ENCODE measurements around the gene PRSS27.
"Not testable (repeated sequence)": the region's sequence is repeated elsewhere in the genome, so short reads cannot be mapped to it uniquely, and the experiment has no call there.

Gene PRSS27

DNA sequence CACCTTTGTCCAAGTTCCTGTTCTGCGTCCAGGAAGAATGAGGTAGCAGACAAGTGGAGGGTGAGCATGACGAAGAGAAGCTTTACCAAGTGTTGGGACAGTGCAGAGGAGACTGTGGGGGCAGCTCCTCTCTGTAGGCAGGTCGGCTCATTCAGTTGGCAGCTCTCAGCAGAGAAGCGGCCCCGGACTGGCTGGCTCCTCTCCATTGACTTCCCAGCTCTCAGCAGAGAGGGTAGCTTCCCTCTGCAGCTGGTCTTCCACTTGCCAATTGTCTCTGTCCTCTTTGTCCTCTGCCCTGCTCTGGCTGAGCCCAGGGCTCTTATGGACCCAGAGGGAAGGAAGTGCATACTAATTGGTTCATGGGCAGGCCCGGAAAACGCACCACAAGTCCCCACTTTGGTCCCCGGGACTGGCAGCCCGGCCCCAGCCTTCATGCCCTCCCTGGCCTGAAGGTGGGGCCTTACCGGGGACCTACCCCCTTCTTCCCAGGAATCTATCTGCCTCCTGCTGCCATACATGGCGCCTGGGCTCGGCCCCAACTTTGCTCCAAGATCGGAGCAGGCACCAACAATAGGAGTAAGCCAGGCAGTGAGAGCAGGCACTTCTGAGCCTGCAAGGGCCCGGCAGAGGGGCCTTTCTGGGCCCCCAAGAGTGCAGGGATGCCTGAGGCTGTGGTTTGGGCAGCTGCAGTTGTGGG, 27.6 kb downstream of the PRSS27 start:
- no peak for DNase-seq

DNA sequence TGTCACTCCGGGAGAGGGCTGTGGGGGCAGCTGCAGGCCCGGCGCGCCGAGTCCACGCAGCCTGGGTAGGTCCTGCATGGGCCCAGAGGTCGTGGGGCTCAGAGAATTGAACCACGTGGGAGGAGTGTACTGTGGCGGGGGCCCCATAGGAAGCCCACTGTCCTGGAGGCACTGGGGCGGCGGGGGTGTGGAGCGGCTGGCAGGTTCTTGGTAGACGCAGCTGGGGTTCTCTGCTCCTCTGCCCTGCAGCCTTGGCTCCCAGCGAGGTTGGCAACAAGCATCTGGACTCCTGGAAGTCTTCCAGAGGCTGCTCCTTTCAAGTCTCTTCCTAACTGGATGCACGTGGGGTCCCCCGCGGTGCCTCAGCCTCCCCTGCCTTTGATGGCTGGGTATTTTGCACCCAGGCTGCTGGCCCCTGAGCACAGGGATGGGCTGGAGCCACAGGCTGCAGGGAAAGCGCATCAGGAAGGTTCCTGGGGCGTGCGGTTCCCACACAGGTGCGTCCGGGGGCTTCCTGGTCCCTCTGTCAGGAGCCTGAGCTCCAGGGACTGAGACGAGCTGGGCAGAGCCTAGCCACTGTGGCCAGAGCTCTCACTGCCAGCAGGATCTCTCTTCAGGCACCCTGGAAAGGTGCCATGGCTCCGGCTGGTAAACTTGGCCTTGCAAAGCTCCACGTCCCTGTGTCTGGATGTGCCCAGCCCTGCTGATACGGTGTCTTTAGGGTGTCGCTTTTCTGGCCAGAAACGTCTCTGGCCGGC, 28.4 kb downstream of the PRSS27 start:
- DNase-seq = no peak

DNA sequence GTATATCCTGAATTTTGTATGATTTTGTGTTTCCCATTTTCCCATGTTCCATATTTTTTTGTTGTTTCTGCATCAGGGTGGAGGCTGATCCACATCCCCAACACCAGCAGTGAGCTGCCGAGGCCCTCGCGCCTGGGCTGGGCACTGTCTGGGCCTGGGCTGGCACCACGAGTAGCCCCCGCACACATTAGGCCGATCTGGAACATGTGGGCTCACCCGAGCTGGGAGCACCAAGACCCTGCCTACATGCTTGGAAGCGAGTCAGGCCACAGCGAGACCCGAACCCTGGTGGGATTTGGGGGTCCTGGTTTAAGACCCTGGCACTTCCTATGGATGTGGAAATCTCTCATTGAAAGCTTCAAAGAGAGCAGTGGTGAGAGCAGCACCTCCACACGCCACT, 29.2 kb downstream of the PRSS27 start:
- no peak for DNase-seq

DNA sequence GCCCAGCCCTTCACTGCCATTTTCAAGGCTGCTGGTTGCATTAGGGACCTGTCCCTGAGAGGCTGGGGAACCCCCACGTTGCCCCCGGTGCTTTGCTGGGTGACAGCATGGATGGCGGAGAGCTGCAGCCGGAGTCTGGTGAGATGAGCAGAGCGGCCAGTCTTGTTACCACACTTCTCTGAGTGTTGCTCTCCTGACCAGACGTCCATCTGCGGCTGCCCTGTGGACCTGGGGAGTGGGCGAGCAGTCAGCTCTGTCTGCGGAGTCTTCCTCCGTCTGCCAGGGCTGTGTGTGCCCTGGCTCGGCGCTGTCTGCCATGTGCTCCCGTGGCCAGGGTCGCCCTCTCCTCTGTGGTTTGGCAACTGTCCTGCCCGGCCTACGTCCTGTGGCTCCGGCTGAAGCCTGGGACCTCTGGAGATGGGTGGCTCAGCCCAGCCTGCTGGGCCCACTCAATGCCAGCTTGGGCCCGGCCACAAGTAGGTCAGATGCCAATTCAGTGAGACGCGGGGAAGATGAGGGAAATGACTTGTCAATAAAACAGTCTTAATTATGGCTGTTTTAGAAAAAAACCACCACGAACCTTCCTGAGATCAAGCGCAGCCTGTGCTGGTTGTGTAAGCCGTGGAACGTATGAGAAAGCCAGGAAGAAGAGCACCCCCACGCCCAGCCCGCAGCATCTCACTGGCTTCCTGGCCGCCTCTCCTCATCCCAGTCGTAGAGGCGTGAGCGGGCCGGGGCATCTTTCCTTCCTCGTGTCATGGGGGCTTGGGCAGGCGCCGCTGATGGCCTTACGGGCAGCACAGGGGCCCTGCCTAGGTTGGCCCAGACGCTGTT, 29.8 kb downstream of the PRSS27 start:
- no peak for DNase-seq

DNA sequence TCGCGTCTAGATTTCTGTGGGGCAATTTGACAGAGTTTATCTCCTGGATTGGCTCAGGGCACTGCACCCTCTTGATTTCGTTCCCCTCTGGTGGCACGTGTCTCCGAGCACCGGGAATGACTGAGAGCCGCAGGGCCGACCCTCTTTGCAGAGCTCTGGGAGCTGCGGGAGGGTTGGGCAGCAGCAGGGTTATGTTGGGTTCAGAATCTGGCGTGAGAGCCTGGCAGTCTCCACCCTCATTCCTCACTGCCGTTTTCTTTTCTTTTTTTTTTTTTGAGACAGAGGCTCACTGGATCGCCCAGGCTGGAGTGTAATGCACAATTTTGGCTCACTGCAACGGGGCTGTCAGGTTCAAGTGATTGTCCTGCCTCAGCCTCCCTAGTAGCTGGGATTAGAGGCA, 30.6 kb downstream of the PRSS27 start:
- DNase-seq = not testable (repeated sequence)

DNA sequence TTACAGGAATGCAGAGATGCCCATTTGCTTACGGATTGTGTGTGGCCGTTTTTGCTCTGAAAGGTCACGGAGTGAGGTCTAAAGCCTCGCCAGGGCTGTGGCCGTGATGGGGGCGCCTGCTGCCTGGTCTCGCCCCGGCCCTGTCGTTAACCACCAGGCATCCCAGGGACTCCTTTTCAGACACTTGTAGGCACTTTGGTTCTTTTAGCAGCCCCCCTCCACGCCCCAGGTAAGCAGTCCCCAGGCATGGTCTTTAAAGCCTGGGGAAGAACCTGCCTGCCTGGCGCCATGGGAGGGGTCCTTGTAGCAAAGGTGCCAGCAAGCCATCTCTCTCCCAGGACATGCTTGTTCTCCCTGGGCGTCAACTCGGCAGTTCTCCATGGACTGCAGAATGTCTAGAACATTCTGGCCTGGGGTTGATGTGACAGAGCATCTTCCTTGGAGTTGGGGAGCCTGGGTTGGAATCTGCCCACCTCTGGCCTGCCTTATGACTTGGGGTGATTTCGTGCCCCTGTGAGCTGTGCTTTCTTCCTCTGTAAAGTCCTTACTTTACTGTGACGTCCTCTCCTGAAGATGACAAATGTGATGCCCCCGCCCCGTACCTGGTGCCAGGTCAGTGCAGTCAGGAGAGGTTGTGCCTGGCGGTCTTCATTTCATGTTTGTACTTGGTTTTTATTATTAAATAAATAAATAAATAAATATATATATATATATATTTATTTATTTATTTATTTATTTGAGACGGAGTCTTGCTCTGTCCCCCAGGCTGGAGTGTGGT, 32.3 kb downstream of the PRSS27 start:
- no peak for DNase-seq

DNA sequence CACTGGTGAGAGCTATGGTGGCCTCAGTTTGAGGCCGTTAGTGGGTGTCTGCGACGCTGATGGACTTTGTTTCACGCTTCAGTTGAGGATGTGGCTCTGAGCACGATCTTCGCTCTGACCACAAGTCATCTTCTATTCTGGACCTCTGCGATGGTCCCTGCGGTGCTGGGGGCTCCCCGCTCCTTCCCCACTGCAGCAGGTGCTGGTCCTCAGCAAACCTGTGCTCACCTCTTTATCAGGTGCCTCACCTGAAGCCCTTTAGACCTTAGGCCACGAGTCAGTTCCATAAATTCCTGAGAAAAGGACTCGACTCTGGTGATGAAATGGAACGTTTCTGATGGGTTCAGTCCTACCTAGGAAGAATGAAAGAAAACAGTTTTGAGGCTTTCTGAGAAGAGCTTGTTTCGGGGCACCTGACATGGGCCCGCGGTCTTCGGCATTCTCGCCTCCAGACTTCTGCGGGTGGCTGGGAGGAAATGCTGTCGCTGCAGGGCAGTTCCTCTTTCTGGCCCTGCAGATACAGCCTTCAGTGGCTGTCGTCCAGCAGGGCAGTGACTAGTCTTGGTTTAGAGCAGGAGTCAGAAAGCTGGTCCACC, 33.0 kb downstream of the PRSS27 start:
- no peak for DNase-seq

DNA sequence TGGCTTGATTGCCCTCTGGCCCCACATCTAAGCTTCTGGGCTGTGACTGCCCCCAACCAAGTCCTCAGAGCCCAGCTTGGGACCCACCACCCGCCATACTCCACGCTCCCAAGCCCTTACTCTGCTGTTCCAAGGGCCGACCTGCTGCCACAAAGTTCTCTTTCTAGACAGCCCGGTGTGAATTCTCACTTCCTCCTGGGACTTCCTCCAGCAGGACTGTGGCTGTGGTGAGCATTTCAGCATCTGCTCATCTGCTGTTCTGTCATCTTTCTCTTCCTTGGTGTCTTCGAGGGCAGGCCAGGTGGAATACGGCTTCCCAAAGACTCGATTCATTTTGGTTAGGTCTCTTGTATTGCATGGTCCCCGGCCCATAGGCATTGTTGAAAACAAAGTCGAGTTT, 33.9 kb downstream of the PRSS27 start:
- DNase-seq = not testable (repeated sequence)

DNA sequence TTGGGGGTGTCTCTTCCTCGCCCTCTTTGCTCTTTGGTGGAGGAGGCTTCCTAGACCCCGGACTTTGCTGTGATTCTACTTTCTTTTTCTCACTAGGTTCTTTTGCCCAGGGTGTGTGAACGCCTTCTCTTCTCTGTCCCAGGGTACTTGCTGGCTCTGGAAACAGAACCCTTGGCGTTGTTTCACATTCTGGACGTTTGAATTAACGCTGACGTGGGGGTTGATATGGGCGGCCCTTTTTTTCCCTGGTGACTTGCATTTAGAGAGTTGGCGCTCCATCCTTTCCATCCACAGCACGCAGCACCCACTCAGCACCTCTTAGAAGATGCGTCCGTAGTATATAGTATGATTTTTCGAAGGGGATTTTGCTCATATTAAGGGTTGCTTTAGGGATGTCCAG, 37.0 kb downstream of the PRSS27 start:
- DNase-seq = not testable (repeated sequence)

DNA sequence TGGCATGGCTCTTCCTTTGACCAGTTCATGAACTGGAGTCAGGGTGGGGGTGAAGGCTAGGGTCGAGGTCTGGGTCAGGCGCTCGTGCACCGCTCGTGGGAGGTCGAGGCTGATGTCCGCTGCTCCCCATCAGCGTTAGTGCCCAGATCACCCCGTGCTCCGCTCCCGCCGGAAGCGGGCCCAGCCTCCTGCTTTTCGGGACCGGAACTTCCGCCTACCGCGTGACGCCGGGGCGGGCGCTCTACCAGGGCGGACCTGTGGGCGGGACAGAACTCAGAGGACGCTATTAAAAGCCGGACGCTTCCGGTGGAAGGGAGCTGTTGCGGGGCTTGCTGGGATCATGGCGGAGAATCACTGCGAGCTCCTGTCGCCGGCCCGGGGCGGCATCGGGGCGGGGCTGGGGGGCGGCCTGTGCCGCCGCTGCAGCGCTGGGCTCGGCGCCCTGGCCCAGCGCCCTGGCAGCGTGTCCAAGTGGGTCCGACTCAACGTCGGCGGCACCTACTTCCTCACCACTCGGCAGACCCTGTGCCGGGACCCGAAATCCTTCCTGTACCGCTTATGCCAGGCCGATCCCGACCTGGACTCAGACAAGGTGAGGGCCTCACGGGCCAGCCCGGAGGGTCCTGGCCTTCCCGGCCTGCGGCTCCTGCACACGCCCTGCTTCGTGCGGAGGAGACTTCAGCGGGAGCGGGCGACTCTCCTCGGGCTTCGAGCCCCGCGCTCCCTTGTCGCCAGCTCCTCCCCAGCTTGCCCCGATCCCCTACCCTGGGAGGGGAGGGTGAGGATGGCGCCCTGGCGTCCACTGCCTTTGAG, 37.6 kb downstream of the PRSS27 start, which contains the start of gene KCTD5:
Gene KCTD5, plus strand, starts transcription at position 315 of the 813 bp plus-strand sequence. Its CDS starts 26 bp downstream, at position 341.
- DNase-seq = peak; percentile 82

DNA sequence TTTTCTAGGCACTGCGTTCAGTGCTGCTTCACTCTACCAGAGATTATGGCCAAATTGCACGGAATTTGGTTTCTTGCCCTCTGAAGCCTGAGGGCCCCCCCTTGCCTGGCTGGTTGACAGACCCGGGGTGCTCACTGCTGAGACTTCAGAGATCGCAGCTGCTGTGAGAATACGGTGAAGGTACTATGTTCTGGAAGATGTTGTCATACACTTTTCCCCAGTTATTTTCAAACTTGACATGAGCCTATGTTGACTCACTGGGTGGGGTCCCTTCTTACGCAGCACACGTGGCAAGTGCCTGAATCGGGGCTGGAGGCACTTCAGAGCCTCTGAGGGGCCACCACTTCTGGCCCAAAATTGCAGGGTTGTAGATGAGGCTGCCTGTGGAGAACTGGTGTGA, 39.7 kb downstream of the PRSS27 start:
- not testable (repeated sequence) for DNase-seq

DNA sequence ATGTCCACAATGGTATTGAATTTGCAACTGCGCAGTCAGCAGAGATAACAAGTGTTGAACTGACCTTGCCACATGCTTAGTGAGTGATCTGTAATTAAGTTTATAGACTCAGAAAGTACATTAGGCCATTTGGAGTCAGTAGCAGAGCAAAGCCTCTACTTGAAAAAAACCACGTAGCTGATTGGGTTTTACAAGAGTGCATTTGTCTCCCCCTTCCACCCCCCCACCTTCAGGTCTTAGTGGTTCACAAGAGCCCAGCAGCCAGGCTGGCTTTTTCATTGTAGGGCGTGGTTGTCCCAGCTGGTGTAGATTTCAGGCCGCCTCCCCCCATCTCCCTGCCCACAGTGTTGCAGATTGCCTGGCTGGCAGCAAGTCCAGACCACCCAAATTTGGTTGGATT, 40.1 kb downstream of the PRSS27 start:
- DNase-seq = not testable (repeated sequence)

DNA sequence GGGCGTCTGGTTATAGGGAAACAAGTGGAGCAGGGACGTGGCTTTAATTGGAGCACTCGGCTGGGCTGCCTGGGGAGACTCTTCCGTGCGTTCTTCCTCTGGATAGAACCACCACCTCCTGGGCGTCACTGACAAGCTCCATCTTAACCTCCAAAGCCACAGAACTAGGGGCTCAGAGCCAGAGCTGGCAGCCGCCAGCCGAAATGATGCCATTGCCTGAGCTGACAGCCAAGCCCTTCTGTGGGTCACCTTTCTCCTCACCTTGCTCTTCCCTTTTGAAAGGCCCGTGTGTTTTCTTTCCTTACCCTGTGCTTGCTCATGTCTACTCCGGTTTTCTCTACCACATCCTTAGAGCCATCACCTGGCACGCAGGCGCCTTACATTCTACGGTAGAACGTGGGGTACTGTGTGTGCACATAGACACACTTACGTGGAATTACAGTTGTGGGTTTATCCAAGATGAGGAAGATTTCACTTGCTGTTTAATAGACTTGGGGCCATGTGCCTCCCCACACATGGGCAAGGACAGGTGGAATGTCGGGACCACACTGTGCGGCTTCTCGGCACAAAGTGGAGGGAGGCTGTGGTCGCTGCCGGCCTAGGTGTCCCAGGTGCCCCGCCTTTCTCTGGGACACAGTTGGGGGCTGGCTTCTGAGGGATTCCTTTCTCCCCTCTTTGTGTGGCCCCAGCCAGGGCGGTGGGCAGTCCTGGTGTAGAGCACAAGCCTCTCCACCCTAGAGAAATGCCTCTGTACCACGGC, 41.6 kb downstream of the PRSS27 start:
- DNase-seq = not testable (repeated sequence)

DNA sequence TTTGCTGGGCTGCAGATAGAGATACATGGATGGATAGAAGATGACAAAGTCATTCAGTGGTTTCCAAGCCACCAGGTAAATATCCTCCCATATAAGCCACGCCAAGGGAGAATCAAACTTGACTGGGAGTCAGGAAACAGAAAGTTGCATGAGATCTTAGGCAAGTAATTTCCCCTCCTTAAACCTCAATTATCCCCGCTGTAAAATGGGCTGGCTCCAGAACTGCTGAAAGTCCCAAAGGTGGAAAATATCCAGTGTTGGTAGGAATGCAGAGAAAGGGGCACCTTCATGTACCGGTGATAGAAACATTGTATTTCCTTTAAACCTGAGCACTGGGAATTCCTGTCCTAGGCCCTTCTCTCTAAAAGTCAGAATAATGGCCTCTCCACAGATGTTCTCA, 43.1 kb downstream of the PRSS27 start:
- DNase-seq = not testable (repeated sequence)

DNA sequence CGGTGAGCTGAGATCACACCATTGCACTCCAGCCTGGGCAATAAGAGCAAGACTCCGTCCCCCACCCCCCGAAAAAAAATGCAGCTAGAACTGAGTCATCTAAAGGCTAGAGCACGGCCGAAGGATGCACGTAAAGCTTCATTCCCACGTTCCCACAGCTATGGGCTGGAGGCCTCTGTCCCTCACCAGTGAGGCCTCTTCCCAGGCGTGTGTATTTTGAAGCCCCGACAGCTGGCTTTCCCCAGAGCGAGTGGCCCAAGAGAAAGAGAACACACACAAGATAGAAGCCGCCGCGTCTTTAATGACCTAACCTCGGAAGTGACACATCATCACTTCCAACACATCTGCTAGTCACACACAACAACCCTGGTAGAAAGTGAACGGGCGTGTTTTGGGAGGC, 44.3 kb downstream of the PRSS27 start:
- no peak for DNase-seq

DNA sequence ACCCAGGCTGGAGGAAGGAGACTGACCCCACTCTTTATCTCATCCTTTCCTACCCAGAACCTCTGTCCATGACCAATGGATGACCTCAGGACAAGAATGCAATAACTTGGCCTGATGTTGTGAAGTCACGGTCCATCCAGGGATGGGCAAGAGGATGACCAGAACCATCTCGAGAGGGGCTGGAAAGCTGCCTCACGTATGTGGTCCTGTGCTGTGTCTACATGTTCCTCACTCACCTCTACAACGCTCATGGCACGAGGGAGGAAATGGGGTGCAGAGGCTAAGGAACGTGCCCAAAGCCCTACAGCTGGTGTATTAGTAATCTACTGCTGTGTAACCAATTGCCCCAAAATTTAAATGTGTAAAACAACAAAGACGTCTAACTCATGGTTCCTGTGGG, 45.0 kb downstream of the PRSS27 start:
- DNase-seq = no peak

DNA sequence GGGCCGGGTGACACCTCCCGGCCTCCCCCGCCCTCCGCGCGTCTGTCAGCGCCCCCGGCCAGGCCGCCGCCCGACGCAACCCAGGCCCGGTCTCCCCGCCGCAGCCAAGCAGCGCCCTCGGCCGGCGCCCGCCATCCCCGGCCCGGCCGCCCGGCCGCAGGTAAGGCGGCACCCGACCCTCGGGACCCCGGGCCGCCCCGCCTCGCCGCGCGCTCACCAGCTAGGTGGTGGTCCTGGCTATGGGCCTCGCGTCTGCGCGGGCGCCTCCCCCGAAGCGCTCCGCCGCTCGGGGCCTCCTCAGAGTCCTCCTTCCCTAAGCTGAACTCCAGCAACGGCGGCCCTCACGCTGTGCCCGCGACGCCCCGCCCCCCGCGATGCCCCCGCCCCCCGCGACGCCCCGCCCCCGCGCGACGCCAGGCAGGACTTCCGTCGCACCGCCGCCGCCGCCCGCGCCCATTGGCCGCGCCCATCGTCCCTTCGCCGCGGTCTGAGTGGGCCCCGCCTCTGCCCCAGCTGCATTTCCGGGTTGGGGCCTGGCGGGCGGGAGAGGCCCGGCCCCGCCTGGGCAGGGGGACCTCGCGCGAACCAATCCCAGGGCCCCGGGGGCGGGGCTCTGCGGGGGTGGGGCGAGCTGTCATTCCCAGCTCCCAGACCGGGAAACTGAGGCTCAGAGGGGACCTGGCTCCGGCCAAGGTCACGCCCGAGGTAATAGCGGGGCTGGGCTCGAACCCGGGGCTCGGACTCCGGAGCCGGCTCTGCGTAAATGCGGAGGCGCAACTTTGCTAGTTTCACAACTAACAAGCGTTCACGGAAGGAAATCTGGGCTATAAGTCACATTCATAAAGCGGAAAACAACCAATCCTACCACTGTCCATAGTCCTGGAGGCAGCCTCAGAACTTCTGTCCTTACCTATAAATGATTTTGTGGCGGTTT, 46.7 kb downstream of the PRSS27 start:
- peak; percentile 64 for DNase-seq

DNA sequence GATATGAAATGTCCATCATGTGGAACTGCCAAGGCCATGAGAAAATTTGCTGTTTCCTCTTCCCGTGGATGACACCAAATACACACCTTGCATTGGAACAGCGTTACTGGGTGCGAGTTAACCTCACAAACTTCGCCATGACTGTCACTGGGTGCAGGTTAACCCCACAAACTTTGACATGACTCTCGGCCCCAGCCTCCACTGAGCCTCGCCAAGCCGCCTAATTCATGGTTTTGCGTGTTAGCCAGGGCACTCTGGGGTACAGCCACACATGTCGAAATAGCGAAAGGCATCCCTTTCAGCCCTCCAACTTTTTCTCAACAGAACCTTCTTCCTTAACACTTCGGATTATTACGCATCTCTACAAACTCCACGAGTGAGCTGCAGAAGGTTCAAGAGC, 48.3 kb downstream of the PRSS27 start:
- DNase-seq = no peak

DNA sequence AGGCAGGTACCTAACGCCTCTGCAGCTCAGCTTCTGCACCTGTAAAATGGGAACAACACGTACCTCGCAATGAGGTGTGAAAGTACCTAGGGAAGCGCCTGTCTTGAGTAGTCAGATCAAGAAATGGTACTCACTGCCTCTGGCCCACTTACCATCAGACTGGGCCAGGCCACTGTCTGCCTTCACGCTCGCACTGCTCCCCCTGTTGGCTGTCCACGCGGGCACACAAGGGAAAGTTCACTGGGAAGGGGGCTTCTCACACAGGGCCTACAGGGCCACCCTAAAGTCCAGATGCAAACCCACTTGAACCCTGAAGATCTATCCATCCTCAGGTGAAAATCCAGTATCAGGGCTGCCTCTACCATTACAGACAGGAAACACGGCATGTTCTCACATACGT, 48.8 kb downstream of the PRSS27 start:
- not testable (repeated sequence) for DNase-seq
